ENCODE results near the gene HAUS3.

DNA sequence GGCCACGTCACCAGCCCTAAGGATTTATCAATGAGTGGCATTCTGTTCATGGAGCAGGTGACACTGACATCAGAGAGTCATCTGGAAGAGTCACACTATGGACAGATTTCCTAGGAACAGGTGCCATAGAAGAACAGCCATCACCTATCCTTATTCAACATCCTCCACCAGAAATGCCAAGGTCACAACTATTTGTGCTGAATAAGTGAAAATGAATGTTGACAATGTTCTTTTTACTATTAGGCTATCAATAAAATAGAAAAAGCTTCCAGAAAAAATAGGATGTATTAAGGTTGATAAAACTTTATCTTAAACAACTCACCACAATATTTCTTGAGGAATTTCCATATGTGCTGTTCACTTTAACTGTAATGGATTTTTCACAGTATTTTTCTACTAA, 62.9 kb downstream of the HAUS3 start:
- TF ChIP-seq, protein P1, sequence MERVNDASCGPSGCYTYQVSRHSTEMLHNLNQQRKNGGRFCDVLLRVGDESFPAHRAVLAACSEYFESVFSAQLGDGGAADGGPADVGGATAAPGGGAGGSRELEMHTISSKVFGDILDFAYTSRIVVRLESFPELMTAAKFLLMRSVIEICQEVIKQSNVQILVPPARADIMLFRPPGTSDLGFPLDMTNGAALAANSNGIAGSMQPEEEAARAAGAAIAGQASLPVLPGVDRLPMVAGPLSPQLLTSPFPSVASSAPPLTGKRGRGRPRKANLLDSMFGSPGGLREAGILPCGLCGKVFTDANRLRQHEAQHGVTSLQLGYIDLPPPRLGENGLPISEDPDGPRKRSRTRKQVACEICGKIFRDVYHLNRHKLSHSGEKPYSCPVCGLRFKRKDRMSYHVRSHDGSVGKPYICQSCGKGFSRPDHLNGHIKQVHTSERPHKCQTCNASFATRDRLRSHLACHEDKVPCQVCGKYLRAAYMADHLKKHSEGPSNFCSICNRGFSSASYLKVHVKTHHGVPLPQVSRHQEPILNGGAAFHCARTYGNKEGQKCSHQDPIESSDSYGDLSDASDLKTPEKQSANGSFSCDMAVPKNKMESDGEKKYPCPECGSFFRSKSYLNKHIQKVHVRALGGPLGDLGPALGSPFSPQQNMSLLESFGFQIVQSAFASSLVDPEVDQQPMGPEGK (CRISPR knock-in tag; IDR thresholded peaks at IDR 0.05; ENCODE audit: borderline replicate concordance), result no peak
- TF ChIP-seq, protein P2, sequence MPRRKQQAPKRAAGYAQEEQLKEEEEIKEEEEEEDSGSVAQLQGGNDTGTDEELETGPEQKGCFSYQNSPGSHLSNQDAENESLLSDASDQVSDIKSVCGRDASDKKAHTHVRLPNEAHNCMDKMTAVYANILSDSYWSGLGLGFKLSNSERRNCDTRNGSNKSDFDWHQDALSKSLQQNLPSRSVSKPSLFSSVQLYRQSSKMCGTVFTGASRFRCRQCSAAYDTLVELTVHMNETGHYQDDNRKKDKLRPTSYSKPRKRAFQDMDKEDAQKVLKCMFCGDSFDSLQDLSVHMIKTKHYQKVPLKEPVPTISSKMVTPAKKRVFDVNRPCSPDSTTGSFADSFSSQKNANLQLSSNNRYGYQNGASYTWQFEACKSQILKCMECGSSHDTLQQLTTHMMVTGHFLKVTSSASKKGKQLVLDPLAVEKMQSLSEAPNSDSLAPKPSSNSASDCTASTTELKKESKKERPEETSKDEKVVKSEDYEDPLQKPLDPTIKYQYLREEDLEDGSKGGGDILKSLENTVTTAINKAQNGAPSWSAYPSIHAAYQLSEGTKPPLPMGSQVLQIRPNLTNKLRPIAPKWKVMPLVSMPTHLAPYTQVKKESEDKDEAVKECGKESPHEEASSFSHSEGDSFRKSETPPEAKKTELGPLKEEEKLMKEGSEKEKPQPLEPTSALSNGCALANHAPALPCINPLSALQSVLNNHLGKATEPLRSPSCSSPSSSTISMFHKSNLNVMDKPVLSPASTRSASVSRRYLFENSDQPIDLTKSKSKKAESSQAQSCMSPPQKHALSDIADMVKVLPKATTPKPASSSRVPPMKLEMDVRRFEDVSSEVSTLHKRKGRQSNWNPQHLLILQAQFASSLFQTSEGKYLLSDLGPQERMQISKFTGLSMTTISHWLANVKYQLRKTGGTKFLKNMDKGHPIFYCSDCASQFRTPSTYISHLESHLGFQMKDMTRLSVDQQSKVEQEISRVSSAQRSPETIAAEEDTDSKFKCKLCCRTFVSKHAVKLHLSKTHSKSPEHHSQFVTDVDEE (CRISPR knock-in tag; IDR thresholded peaks at IDR 0.05), result no peak
- no peak for TF ChIP-seq GLIS3 (CRISPR knock-in tag; IDR thresholded peaks at IDR 0.05)

Data from SK-N-SH treated with all-trans-retinoic acid at 6 μM for 48 hours (cell line).